GM12865 (cell line): ENCODE measurements around the gene IL31RA.

Experiments used
- DNase-seq: peaks from one replicate; pipeline ENCODE4 v3.0.0; 2010; ENCODE audit warnings: low read depth
- H3K4me3 ChIP-seq: 2 replicates; pipeline ENCODE4 v1.5.1; 2011; ENCODE audit warnings: mild to moderate bottlenecking, low read depth, low read length, control low read depth
- TF ChIP-seq, protein P1 (sequence below): IDR thresholded peaks from 2 replicates; pipeline ENCODE4 v1.5.1; 2011; ENCODE audit warnings: low read length, control low read depth, low read depth, inconsistent platforms; ENCODE audit not compliant: insufficient read depth; ENCODE audit errors: missing control alignments

IL31RA gene

DNA sequence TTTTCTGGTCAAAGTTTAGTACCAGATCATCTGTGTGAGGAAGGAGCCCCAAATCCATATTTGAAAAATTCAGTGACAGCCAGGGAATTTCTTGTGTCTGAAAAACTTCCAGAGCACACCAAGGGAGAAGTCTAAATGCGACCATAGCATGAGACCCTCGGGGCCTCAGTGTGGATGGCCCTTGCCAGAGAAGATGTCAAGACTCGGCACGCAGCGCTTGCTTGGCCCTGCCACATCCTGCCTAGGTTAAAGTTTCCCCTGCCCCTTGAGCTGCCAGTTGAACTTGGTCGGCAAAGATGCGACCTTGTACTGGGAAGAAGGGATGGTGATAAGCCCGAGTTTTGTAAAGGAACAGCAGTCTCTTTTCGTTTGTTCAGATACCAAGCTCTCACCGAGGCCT lies 65.8 kb downstream of the IL31RA start:
- DNase-seq: no peak
- TF ChIP-seq, protein P1, sequence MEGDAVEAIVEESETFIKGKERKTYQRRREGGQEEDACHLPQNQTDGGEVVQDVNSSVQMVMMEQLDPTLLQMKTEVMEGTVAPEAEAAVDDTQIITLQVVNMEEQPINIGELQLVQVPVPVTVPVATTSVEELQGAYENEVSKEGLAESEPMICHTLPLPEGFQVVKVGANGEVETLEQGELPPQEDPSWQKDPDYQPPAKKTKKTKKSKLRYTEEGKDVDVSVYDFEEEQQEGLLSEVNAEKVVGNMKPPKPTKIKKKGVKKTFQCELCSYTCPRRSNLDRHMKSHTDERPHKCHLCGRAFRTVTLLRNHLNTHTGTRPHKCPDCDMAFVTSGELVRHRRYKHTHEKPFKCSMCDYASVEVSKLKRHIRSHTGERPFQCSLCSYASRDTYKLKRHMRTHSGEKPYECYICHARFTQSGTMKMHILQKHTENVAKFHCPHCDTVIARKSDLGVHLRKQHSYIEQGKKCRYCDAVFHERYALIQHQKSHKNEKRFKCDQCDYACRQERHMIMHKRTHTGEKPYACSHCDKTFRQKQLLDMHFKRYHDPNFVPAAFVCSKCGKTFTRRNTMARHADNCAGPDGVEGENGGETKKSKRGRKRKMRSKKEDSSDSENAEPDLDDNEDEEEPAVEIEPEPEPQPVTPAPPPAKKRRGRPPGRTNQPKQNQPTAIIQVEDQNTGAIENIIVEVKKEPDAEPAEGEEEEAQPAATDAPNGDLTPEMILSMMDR: no peak
- H3K4me3 ChIP-seq: no peak overlapping the region

DNA sequence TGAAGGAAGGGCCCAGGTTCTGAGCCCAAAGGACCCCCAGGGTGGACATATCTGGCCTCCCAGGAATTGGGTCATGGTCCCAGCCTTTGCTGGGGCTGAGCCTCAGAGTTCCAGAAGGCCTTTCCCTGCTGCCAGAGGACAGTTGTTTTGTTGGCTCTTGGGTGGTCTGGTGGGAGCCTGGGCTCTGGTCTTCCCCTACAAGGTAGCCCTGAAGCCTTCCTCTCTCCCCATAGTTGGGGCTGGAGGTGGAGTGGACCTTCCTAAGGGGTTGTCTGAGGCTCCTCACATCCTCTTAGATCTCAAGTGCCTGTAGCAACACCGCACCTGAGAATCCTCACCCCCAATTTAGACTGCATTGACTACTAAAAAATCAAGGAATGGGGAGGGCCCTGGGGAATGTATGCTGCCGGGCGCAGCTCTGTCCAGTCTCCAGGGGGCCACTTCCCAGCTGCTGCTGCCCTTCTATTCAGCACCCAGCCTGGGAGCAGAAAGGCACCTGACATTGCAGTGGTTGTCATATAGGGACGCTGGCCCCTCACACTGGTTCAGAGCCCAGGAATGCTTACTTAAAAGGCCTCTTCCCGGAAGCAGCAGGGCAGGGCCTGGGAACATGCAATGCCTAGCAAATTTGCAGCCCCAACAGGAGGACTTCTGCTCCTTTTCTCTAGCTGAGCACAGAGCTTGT lies 66.4 kb downstream of the IL31RA start:
- no peak overlapping the region for H3K4me3 ChIP-seq
- TF ChIP-seq, protein P1: no peak
- DNase-seq: no peak

DNA sequence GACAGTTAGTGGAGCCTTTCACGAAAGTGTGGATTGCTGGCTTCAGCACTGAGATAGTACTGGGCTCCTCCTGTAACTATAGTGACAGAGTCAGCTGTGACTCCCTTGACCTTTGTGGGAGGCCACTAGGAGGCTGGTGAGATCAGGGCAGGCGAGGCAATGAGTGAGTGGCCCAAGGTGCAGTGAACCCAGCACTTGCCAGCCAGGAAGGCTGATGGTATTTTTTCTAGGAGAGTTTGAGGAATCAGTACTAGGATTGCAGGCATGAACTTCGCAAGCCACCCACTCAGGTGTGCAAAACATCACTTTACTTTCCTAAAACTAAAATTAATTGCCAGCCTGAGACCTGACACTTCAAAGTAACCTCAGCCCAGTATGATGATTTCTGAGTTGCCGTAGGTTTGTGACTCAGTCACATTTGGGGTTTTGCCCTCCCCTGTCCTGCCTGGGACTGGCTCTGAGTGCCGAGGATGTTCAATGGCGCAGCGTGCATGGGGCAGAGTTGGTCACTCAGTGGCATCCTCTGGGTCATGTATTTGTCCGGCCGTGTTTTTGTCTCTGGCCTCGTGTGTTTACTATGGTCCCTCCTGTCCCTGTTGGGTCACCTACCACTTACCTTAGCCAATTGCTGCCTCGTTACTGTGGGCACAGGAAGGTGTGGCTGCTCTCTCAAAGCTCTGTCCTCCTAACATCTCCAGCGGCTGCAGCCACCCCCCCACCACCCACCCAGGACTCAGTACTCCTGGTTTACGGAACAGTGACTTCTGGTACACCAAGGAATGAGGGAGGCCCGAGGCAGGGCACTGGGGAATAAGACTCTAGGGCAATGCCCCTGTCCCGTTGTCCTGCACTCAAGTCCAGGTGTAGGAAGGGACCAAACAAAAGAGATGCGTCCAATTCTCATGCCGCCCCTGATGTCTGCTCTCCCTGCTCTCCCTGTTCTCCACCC lies 67.2 kb downstream of the IL31RA start:
- DNase-seq: no peak
- TF ChIP-seq, protein P1: no peak
- H3K4me3 ChIP-seq: no peak overlapping the region

DNA sequence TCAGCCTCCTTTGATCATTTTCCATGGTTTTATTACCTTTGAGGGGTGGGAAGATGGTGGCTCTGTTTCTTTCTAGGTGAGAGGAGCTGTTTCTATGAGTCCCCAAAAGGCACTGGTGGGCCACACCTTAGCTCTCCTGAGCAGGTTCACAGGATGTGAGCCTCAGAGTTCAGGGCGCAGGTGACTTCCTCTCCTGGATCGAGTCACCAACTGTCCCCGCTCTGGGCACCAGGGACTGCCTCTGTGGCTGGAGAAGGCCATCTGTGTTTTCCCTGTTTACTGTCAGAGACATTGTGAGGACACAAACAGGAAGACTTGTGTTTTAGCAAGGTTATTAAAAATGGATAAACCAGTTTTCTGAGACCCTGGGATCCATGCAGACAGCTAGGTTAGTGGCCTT lies 68.5 kb downstream of the IL31RA start:
- DNase-seq: peak; percentile 25
- TF ChIP-seq, protein P1: no peak

DNA sequence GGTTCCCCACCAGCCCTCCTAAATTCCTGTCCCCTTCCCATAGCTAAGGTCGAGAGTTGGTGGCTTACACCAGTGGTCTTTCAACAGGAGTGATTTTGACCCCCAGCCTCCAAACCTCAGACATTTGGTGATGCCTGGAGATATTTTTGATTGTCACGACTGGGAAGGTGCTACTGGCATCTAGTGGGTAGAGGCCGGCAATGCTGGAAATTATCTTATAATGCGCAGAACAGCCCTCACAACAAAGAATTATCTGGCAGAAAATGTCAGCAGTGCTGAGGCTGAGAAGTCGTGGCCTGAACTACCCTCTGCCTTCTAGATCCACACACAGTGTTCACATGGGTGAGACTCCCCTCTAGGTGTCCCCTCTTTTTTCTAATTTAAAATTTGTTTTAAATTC lies 69.6 kb downstream of the IL31RA start:
- DNase-seq: no peak
- TF ChIP-seq, protein P1: peak; percentile 4

More for the DNA sequence above, 68.5 kb downstream of the IL31RA start:
- no peak overlapping the region for H3K4me3 ChIP-seq

DNA sequence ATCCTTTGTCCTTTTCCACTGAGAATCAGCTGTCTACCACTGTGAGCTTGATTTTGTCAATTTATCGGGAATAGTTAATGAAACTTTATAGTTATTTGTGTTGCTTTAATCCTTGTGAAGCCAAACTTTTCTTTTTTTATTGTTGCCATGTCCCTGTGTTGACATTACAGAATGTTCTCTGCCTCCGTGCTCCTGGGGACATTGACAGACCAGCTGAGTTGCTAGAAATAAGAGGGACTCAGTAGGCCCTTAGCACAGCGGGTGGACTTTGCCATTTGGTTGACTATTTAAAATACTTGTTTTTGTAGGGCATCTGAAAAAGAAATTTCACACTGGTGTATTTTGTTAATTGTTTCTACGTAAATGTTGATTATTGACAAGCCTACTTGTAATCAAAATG lies 70.5 kb downstream of the IL31RA start:
- TF ChIP-seq, protein P1: no peak
- H3K4me3 ChIP-seq: no peak overlapping the region
- no peak for DNase-seq

More for the DNA sequence above, 69.6 kb downstream of the IL31RA start:
- H3K4me3 ChIP-seq: no peak overlapping the region
